NCI-H187 treated with DMSO at 0.1 percent for 48 hours (cell line): ENCODE measurements around the gene NTNG1.

Experiments used
- DNase-seq: peaks from one replicate; lab custom pipeline; 2025; lab: John Stamatoyannopoulos, UW

NTNG1 gene

DNA sequence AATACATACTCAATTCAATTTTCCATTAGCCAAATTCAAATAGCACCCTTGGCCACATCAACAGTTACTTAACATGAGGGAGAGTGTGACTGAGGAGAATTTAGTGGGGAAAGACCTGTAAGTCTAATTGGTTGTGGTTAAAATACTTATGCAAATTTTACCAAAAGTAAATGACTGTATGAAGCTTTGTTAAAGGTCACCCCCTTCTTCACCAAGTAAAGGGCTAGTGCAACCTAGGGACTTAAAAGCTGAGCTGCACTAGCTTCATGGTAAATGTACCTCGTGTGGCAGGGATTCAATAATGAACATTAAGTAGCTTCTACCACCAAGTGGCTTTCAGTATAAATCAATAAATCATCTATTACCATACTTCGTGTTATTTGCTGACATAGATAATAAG, 372.0 kb downstream of the NTNG1 start:
- no peak for DNase-seq

DNA sequence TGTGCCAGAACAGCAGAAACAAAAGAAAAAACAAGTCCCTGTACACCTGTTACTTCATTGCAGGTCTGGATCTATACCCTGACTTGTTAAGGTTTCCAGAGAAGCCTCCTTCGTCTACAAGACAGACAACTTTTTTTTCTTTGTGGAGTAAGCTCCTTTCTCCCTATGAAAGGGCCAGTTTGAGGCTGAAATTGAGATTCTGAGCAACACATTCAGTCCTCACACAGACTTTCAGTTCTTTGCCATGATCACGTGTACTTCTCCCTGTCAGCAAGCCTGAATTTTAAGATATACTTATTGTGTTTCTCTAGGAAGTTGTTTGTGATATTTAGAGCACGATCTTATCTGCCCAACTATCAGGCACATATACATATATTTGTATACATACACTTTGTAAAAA, 374.0 kb downstream of the NTNG1 start:
- no peak for DNase-seq

GRCh38 chr1:107515702-107516101, 374.9 kb downstream of the NTNG1 start:
- DNase-seq = no peak

GRCh38 chr1:107523061-107523460, 382.2 kb downstream of the NTNG1 start:
- DNase-seq = no peak

DNA sequence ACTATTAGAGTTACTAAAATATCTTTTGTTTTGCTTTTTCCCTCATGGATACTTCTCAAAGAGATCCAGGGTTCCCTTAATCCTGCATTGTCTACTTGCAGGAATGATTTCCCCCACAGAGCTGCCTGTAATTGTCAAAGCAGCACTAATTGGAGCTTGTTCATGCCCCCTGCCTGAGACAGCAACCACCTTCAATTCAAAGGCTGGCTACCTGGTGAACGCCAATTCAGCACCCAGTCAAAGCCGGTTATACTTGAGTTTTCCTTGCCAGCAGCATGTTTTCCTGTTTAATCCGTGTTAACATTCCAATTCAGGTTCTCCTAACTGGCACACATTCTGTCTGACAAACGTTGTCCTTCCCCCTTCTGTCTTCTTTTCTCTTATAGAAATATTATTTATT, 382.9 kb downstream of the NTNG1 start:
- no peak for DNase-seq

DNA sequence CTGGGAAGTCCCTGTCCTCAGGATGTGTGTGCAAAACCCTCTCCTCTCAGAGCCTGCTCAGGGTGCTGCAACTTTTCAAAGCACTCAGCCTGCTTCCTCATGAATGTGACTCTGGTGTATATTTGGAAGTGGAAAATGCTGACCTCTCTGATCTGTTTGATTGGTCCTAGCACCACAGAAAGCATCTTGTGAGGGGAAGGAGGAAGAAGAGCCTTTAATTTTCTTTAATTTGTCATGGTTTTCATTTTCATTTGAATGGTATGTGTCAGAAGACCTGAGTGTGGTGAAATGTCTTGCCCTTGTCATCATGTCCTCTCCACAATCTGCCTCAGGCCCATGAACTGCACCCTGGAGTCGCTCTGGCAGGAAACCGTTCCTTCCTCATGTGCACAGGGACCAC, 383.5 kb downstream of the NTNG1 start:
- DNase-seq = no peak

GRCh38 chr1:107525145-107525544, 384.3 kb downstream of the NTNG1 start:
- no peak for DNase-seq

DNA sequence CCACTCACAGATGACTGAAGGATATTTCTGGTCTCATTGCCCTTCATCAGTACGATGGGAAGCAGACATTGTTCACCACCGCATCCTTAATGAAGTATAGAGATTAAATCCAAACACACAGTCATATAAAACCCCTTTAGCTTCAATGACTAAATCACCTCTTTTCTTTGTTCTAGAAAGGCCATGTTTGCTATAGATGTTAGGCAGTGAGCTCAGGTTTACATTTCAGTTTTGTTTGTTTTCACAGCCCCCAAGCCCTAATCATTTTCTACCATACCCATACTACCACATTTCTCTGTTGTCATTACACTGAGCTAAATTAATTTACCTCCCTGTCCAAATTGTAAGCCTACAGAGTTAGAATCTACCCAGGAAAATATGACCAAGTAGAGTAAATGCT, 385.1 kb downstream of the NTNG1 start:
- no peak for DNase-seq

DNA sequence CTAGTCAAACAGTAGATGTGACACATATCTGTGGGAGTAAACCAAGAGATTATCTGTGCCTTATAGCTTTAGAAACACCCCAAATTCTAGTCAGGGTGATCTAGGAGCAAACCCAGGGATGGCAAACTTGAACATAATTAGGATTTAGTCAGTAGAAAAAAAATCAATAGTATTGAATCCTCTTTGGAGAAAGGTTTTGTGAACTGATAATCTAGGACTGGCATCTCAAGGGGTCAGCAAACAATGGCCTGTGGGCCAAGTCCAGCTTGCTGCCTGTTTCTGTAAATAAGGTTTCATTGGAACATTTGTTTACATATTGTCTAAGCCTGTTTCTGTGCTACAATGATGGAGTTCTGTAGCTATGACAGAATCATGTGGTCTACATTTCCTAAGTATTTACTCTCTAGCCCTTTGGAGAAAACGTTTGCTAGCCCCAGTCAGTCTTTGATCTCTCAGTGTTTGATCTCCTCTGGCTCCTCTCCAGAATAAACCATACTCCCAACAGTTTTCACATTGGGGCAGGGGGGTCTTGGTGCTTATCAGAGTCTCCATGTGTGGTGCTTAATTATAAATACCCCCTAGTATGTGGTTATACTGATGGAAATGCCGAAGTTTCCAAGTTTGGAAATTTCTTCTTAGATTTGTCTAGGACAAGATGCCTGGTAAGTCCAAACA, 385.8 kb downstream of the NTNG1 start:
- no peak for DNase-seq

- no peak for DNase-seq
These were observed 388.8 kb downstream of the NTNG1 start for GRCh38 chr1:107529511-107530149.

DNA sequence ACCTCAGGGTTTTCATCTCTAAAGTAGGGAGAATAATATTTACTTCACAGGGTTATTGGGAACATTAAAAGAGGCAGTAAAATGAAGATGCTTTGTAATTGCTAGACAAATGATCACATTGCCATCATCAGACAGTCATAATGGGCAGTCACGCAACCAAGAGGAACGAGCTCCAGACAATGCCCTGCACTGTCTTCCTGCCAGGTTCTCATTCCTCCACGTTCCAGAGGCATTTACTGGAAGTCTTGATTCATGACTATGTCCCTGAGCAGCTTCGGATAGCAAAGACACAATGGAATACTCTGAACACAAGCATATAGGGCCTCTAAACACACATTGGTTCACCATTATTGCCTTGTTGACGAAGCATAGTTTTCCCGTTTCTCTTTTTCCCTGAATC, 389.7 kb downstream of the NTNG1 start:
- DNase-seq = no peak

DNA sequence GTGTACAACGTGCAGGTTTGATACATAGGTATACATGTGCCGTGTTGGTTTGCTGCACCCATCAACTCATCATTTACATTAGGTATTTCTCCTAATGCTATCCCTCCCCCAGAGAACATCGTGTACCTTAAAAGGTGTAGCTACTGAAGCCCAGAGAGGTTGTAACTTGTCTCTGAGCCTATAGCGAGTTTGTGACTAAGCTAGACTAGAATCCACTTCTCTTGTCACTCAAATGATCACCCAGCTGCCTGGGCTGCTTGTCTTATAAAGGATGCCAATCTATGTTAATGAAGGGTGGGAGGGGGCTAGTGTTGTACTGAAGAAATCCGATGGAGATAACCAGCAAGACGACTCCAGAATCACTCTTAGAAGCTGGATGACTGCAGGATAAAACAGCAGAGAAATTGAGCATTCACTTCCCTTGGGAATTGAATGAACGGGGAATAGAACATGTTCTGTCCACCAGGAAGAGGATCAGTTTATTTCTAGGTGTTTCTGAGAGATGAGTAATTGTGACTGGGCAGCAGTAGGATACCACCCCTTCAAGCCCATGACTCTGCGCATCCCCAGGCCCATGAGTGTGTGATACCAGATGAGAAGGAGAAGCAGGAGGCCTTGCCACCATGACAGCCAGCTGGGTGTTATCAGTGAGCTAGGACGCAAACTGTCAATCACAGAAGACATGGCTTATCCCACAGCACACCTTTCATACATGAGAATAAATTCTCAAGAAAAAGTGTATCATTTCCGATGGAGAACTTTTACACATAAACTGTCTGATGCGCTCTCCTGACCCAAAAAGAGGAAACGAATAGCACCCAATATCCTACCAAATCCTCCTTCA, 390.4 kb downstream of the NTNG1 start:
- no peak for DNase-seq

GRCh38 chr1:107532318-107532717, 391.5 kb downstream of the NTNG1 start:
- DNase-seq = peak; percentile 47
